ENCODE measurements around the gene ZFHX3. TPM values are rescaled to one million over a fixed set of nuclear protein-coding genes. Genes with fewer than 3 reads are reported as not detected.
A peak's percentile ranks its signal among the peaks of the same experiment; 100 is the strongest.

Gene ZFHX3
- total RNA-seq, 6 experiments from 2014 or later: 14.5 to 25.8 (median 15.8) TPM

- Mint-ChIP-seq H3K4me3 (no peak overlapping the region), H3K27ac (no peak overlapping the region), H3K9me3 (no peaks in the 10 kb centered on the region), H3K27me3 (ENCODE audit: insufficient read depth) (no peaks in the 10 kb centered on the region; the same call in 1 of the 2 replicates), H3K4me1 (ENCODE audit: low read depth) (peaks cover 8% of the 10 kb centered on the region; the same call in 1 of the 2 replicates), H3K36me3 (ENCODE audit: low read depth) (no peaks in the 10 kb centered on the region)
- TF ChIP-seq CTCF (IDR thresholded peaks at IDR 0.05): no peak
- DNase-seq: no peak
Measured at GRCh38 chr16:72751076-72751475, 296.9 kb downstream of the ZFHX3 start.

GRCh38 chr16:72749091-72749490 is 298.8 kb downstream of the ZFHX3 start:
- H3K9me3 Mint-ChIP-seq: no peaks in the 10 kb centered on the region
- no peak for DNase-seq
- H3K27me3 Mint-ChIP-seq (ENCODE audit: insufficient read depth): no peaks in the 10 kb centered on the region; the same call in 1 of the 2 replicates
- H3K4me1 Mint-ChIP-seq (ENCODE audit: low read depth): peaks cover 8% of the 10 kb centered on the region; the same call in 1 of the 2 replicates
- H3K4me3 Mint-ChIP-seq: no peak overlapping the region
- no peaks in the 10 kb centered on the region for H3K36me3 Mint-ChIP-seq (ENCODE audit: low read depth)
- no peak overlapping the region for H3K27ac Mint-ChIP-seq
- no peak for TF ChIP-seq CTCF (IDR thresholded peaks at IDR 0.05)

- Mint-ChIP-seq H3K27ac (no peak overlapping the region), H3K4me1 (ENCODE audit: low read depth) (peaks cover 42% of the 10 kb centered on the region), H3K36me3 (ENCODE audit: low read depth) (no peaks in the 10 kb centered on the region), H3K9me3 (no peaks in the 10 kb centered on the region), H3K27me3 (ENCODE audit: insufficient read depth) (no peaks in the 10 kb centered on the region; the same call in 1 of the 2 replicates), H3K4me3 (no peak overlapping the region)
- no peak for DNase-seq
- no peak for TF ChIP-seq CTCF (IDR thresholded peaks at IDR 0.05)
Measured at GRCh38 chr16:72744076-72744793, 303.7 kb downstream of the ZFHX3 start.

- no peaks in the 10 kb centered on the region for H3K9me3 Mint-ChIP-seq
- H3K4me3 Mint-ChIP-seq: no peak overlapping the region
- no peaks in the 10 kb centered on the region; the same call in 1 of the 2 replicates for H3K27me3 Mint-ChIP-seq (ENCODE audit: insufficient read depth)
- H3K4me1 Mint-ChIP-seq (ENCODE audit: low read depth): peaks cover 50% of the 10 kb centered on the region
- DNase-seq: peak; percentile 22
- TF ChIP-seq CTCF (IDR thresholded peaks at IDR 0.05): no peak
- H3K27ac Mint-ChIP-seq: no peak overlapping the region; the same call in 1 of the 2 replicates
- no peaks in the 10 kb centered on the region for H3K36me3 Mint-ChIP-seq (ENCODE audit: low read depth)
Measured at GRCh38 chr16:72743011-72743761, 304.7 kb downstream of the ZFHX3 start.

GRCh38 chr16:72740347-72740746 is 307.6 kb downstream of the ZFHX3 start:
- H3K27me3 Mint-ChIP-seq (ENCODE audit: insufficient read depth): no peaks in the 10 kb centered on the region; the same call in 1 of the 2 replicates
- 0 out of 2 replicates have a peak overlapping the region, but pooled peaks have one; percentile 9 for H3K4me3 Mint-ChIP-seq
- peaks cover 52% of the 10 kb centered on the region for H3K4me1 Mint-ChIP-seq (ENCODE audit: low read depth)
- peak overlapping the region; percentile 22; the same call in 1 of the 2 replicates for H3K27ac Mint-ChIP-seq
- 0 out of 2 replicates have a peak, but pooled peaks cover under 1% of the 10 kb centered on the region for H3K36me3 Mint-ChIP-seq (ENCODE audit: low read depth)
- peak; percentile 46 for DNase-seq
- no peaks in the 10 kb centered on the region for H3K9me3 Mint-ChIP-seq
- no peak for TF ChIP-seq CTCF (IDR thresholded peaks at IDR 0.05)

Measured in HFFc6 (cell line).